ENCODE results near the gene PPOX. TPM values are rescaled to one million over a fixed set of nuclear protein-coding genes. Genes with fewer than 3 reads are reported as not detected.

The PPOX gene
- total RNA-seq (2014; rRNA removed; shearing (Covaris generic)) = 27.1 and 27.3 TPM in 2 replicates
- polyA plus RNA-seq (2014; cell fraction: nucleus; rRNA removed) = 116 and 122 TPM in 2 replicates

GRCh38 chr1:161165742-161166668, at the start of gene PPOX:
Gene PPOX, plus strand, starts transcription at chr1:161166426. Its CDS starts 422 bp downstream, at chr1:161166848.
- peak; percentile 99 for DNase-seq (ENCODE audit: extremely low read depth, low read depth)

GRCh38 chr1:161117759-161118581, 48.3 kb upstream of the PPOX start, which contains the start of the genes NIT1 and PFDN2:
Gene NIT1, plus strand, starts transcription at chr1:161118105. Its CDS starts 72 bp downstream, at chr1:161118177.
Gene PFDN2, minus strand, starts transcription at chr1:161118037. Its CDS starts 11 bp downstream, at chr1:161118026.
- DNase-seq (ENCODE audit: extremely low read depth, low read depth) = peak; percentile 83

DNA sequence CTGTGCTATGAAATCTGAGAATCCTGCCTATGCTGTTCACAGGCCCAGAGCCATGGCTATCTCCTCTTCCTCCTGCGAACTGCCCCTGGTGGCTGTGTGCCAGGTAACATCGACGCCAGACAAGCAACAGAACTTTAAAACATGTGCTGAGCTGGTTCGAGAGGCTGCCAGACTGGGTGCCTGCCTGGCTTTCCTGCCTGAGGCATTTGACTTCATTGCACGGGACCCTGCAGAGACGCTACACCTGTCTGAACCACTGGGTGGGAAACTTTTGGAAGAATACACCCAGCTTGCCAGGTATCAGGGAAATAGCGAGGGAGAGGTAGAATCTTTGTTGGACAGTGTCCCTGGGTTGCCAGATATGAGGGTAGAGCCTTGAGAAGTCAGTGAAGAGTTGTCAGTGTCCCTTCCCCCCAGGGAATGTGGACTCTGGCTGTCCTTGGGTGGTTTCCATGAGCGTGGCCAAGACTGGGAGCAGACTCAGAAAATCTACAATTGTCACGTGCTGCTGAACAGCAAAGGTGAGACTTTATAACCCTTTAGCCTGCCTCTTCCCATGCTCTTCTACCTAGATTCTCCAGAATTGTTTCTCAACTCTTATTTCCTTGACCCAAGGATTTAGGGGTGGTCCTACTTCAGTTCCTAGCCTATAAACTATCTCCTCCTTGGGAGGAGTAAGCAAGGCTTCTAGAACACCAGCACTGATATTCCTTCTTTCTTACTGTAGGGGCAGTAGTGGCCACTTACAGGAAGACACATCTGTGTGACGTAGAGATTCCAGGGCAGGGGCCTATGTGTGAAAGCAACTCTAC, 46.9 kb upstream of the PPOX start:
- peak; percentile 78 for DNase-seq (ENCODE audit: extremely low read depth, low read depth)

DNA sequence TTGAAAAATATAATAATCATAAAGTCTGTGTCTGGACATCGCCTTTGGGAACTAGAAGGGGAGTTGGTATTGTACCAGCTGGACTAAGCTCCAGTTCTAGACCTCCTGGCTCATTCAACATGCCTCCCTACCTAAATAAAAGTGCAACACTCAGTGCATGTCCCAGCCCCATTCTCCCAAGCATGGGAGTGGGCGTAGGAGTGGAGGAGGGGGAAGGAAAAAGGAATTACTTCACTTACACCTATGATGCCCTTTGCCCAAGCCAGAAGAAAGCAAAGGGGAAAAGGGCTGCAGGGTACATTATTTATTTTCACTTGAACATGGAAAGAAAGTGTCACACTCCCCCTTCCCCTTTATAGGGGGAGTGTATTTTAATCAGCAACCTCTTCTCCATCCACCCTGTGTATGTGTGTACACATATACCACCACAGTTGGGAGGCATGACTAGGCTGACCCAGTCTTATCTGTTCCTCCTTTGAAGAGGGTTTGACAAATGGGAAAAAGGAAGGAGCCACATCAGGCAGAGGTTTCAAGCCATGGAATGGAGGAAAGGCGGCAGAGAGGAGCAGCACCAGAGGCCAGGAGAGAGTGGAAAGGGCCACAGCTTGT, 45.1 kb upstream of the PPOX start:
- no peak for DNase-seq (ENCODE audit: extremely low read depth, low read depth)

- no peak for DNase-seq (ENCODE audit: extremely low read depth, low read depth)
These were observed 44.4 kb upstream of the PPOX start for GRCh38 chr1:161121834-161122233.

- DNase-seq (ENCODE audit: extremely low read depth, low read depth) = no peak
These were observed 43.3 kb upstream of the PPOX start for GRCh38 chr1:161122967-161123366.

- DNase-seq (ENCODE audit: extremely low read depth, low read depth) = no peak
These were observed 38.6 kb upstream of the PPOX start for GRCh38 chr1:161127649-161128048.

- no peak for DNase-seq (ENCODE audit: extremely low read depth, low read depth)
These were observed 37.4 kb upstream of the PPOX start for GRCh38 chr1:161128591-161129420.

DNA sequence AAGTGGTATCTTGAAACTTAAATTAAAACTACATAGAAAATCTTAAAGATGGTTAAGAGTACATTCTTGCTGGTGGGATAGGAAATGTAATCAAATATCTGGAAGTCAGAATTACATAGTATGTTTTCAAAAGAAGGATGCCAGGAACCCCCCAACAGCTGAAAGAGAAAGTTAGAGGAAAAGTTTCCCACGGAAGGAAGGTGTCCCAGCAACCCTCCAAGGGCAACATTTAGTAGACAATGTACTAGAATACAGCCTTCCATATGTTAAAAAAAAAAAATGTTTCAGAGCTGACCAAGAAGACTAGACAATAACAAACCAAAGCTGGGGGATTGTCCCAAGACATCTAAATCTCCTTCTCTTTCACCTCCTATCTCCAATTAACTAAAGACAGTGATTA, 36.0 kb upstream of the PPOX start:
- no peak for DNase-seq (ENCODE audit: extremely low read depth, low read depth)

DNA sequence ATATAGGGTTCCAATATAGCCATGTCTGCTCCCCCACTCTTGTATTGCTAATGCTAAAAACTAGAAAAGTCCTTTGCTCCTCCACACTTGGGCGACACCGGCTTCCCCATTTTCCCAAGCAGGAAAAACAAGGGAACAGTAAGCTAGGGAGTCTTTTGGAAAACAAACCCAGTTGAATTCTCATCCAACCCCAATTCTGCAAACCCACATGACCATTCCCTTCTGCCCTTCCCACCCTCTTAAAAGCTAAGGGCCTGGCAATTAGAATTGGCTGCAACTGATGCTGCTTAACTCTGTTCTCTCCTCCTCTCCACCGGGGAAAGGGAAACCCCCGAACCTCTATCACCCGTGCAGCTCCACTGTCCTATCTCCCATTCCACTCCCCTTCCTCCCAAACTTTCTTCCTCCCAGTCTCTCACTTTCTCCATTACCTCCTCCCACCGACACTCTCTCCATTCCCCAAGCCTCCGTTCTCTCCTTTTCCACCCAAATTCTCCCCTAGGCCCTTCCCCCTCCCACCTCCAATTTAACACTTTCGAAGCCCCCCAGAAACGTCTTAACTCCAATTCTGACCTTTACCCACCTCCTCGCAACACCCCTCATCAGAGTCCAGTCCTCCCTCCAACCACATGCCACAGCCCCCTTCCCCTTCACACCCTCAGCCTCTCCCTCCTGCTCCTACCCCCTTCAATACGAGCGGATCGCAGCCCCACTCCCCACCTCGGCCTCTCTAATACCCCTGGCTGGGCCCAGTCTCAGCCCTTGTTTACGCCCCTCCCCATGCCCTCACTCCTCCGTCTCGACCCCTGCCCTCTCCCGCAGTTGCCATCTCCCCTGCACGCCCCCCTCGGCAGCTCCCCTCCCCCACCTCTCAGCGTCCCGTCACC, 34.5 kb upstream of the PPOX start:
- DNase-seq (ENCODE audit: extremely low read depth, low read depth) = no peak

- DNase-seq (ENCODE audit: extremely low read depth, low read depth) = peak; percentile 97
These were observed 33.6 kb upstream of the PPOX start, which contains the start of gene DEDD for GRCh38 chr1:161132410-161133219. Gene DEDD, minus strand, starts transcription at chr1:161132667. Its CDS starts 8,205 bp downstream, at chr1:161124462.

DNA sequence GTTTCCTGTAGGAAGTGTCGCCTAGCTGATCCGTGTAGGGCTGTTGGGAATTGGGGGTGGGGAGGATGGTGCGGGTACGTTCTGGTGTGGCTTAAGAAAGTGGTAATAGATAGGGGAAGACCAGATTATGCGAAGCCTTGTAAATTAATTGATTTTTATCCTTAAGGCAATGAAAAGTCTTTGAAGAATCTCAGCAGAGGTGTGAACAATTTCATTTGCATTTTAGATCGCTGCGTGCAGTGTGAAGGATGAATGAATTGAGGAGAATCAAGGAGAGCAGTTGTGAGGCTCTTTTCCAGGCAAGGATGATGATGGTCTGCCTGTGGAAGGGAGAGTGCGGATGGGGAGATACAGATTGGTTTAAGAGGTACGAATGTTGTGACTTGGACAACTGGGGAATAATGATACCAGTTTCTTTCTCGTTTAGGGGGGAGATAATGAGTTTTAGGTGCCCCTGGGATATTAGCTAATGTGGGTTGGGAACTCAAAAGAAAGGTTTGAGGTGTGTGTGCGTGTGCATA, 32.9 kb upstream of the PPOX start:
- DNase-seq (ENCODE audit: extremely low read depth, low read depth) = no peak

DNA sequence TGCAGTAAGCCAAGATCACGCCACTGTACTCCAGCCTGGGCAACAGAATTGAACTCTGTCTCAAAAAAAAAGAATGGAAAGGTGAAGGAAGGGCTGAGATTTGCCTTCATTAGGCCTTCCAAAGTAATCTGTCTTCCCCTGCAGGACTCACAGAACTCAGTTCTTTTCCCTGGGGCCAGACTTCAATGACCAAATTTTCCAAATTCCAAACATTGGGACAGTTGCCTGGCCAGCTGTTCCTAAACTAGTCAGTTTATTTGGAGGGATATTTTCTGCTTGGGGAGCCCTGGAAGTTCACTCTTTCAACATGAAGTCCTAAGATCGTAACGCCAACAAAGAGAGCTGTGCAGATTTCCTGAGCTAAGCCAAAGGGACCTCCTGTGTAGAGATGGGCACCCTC, 28.3 kb upstream of the PPOX start:
- no peak for DNase-seq (ENCODE audit: extremely low read depth, low read depth)

DNA sequence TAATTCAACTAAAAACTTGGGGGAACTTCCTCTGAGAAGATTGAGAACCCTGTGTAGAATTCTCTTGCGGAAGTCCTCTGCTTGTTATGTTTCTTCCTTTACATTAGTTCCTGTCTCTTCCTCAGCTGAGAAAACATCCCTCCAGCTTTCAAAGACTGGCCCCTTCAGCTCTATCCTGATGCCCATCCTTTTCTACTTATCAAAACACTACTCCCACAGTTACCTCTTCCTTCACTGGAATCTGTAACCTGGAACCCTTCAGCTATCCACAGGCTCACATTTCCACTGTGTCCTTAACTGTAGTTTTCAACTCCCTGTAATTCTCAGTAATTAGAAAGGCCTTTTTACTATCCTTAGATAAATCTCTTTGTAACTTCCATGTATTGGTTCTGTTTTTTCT, 27.8 kb upstream of the PPOX start:
- DNase-seq (ENCODE audit: extremely low read depth, low read depth) = no peak

GRCh38 chr1:161139766-161140165, 26.5 kb upstream of the PPOX start:
- DNase-seq (ENCODE audit: extremely low read depth, low read depth) = peak; percentile 64

- DNase-seq (ENCODE audit: extremely low read depth, low read depth) = no peak
These were observed 25.3 kb upstream of the PPOX start for GRCh38 chr1:161140755-161141400.

Measured in NCI-H460 (cell line).